Hepatocyte (in vitro differentiated cells): Measurements from ENCODE around the gene BBS9.

Experiments used
- EZH2 ChIP-seq: fragments of 200-600 bp; sonication (generic); IDR thresholded peaks from 2 replicates; pipeline ENCODE4 v1.6.1; 2016; ENCODE audit warnings: antibody characterized with exemption, mild to moderate bottlenecking, borderline replicate concordance
- EZH2phosphoT487 ChIP-seq: fragments of 200-600 bp; sonication (generic); IDR thresholded peaks from one replicate; pipeline ENCODE4 v1.6.1; 2018; ENCODE audit warnings: antibody characterized with exemption, mild to moderate bottlenecking, low read depth, moderate library complexity; ENCODE audit not compliant: unreplicated experiment, severe bottlenecking
- TF ChIP-seq, protein P1 (sequence below): fragments of 200-600 bp; sonication (generic); IDR thresholded peaks from 2 replicates; pipeline ENCODE4 v1.5.1; 2016; ENCODE audit warnings: antibody characterized with exemption, mild to moderate bottlenecking; ENCODE audit not compliant: poor library complexity

DNA sequence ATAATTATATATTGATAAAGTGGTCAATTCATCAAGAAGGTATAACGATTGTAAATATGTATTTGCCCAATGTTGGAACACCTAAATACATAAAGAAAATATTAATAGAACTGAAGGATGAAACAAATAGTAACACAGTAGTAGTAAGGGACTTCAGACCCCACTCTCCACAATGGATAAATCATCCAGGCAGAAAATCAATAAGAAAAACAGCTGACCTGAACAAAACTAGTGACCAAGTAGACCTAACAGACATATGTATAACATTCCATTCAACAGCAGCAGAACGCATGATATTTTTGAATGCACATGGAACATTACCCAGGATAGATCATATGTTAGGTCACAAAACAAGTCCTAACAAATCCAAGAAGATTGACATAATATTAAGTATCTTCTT is 489.9 kb downstream of the BBS9 start:
- TF ChIP-seq, protein P1, sequence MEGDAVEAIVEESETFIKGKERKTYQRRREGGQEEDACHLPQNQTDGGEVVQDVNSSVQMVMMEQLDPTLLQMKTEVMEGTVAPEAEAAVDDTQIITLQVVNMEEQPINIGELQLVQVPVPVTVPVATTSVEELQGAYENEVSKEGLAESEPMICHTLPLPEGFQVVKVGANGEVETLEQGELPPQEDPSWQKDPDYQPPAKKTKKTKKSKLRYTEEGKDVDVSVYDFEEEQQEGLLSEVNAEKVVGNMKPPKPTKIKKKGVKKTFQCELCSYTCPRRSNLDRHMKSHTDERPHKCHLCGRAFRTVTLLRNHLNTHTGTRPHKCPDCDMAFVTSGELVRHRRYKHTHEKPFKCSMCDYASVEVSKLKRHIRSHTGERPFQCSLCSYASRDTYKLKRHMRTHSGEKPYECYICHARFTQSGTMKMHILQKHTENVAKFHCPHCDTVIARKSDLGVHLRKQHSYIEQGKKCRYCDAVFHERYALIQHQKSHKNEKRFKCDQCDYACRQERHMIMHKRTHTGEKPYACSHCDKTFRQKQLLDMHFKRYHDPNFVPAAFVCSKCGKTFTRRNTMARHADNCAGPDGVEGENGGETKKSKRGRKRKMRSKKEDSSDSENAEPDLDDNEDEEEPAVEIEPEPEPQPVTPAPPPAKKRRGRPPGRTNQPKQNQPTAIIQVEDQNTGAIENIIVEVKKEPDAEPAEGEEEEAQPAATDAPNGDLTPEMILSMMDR, result no peak
- TF ChIP-seq EZH2phosphoT487 (no peak), EZH2 (no peak)
